Skeletal muscle tissue (tissue), 4 donors: ENCODE measurements around the gene RRP15. TPM values are rescaled to one million over a fixed set of nuclear protein-coding genes. Genes with fewer than 3 reads are reported as not detected.

Experiments used
- H3K27ac ChIP-seq: one replicate; pipeline ENCODE4 v1.7.0; 2013; ENCODE audit warnings: mild to moderate bottlenecking, low read depth, low read length, inconsistent platforms
- H3K27me3 ChIP-seq, 3 donors: one replicate each; pipeline ENCODE4 v1.7.0; 2013; ENCODE audit warnings: low read length in 3 of 3; ENCODE audit not compliant: control insufficient read depth in 3 of 3, insufficient read depth in 3 of 3
- H3K36me3 ChIP-seq, 3 donors: one replicate each; pipeline ENCODE4 v1.7.0; 2013; ENCODE audit warnings: low read length in 3 of 3; ENCODE audit not compliant: control insufficient read depth in 3 of 3, insufficient read depth in 3 of 3
- H3K4me1 ChIP-seq, 3 donors: one replicate each; pipeline ENCODE4 v1.7.0; 2013; ENCODE audit warnings: low read length in 3 of 3, mild to moderate bottlenecking in 3 of 3; ENCODE audit not compliant: control insufficient read depth in 3 of 3, insufficient read depth in 3 of 3
- H3K4me3 ChIP-seq, 3 donors: one replicate each; pipeline ENCODE4 v1.7.0; 2013; ENCODE audit warnings: low read length in 3 of 3
- H3K9ac ChIP-seq, 3 donors: one replicate each; pipeline ENCODE4 v1.7.0; 2013; ENCODE audit warnings: low read length in 3 of 3, mild to moderate bottlenecking in 3 of 3, moderate library complexity in 2 of 3, low read depth in 1 of 3
- H3K9me3 ChIP-seq, 3 donors: one replicate each; pipeline ENCODE4 v1.7.0; 2013; ENCODE audit warnings: low read length in 3 of 3; ENCODE audit not compliant: control insufficient read depth in 3 of 3
- total RNA-seq: library from RNA; depleted of rRNA; stranded (reverse); fragments of >200 nt; gene quantifications from one replicate; pipeline ENCODE4 v1.2.3, GENCODE V29; 2014
- donor health status: Osteomylitis.

RRP15 gene
- total RNA-seq, 1 donor from 2014 or later, result 8.9 TPM

- Histone ChIP-seq H3K9me3 (no peaks in the 10 kb centered on the region), H3K36me3 (no peaks in the 10 kb centered on the region), H3K9ac (peak overlapping the region; percentile 88 to 99 (median 92)), H3K4me3 (peak overlapping the region; percentile 83 to 95 (median 90)), H3K4me1 (peaks cover 5 to 24% (median 23%) of the 10 kb centered on the region in 3 donors), H3K27me3 (no peaks in the 10 kb centered on the region), H3K27ac (peak overlapping the region; percentile 95)
These were observed 61.5 kb downstream of the RRP15 start for GRCh38 chr1:218346391-218347204.

- Histone ChIP-seq H3K9me3 (no peaks in the 10 kb centered on the region), H3K4me3 (peak overlapping the region; percentile 83 to 95 (median 90)), H3K27me3 (no peaks in the 10 kb centered on the region), H3K4me1 (peaks cover 5 to 30% (median 26%) of the 10 kb centered on the region in 3 donors), H3K9ac (peak overlapping the region; percentile 88 to 99 (median 92)), H3K27ac (peak overlapping the region; percentile 95), H3K36me3 (no peaks in the 10 kb centered on the region)
These were observed 62.2 kb downstream of the RRP15 start for GRCh38 chr1:218347336-218347722.

GRCh38 chr1:218347723-218348627 lies 62.9 kb downstream of the RRP15 start:
- Histone ChIP-seq H3K27me3 (no peaks in the 10 kb centered on the region), H3K27ac (peak overlapping the region; percentile 95), H3K9me3 (no peaks in the 10 kb centered on the region), H3K4me3 (peak overlapping the region; percentile 83 to 95 (median 90)), H3K4me1 (peaks cover 6 to 32% (median 29%) of the 10 kb centered on the region in 3 donors), H3K9ac (peak overlapping the region; percentile 88 to 99 (median 92)), H3K36me3 (no peaks in the 10 kb centered on the region)

- no peaks in the 10 kb centered on the region for H3K27me3 ChIP-seq
- H3K9ac ChIP-seq, result peak overlapping the region; percentile 54 to 92 (median 88)
- H3K36me3 ChIP-seq, result no peaks in the 10 kb centered on the region
- H3K27ac ChIP-seq, result peak overlapping the region; percentile 95
- no peaks in the 10 kb centered on the region for H3K9me3 ChIP-seq
- H3K4me3 ChIP-seq, result peak overlapping the region; percentile 83 to 95 (median 90)
- peaks cover 8 to 35% (median 32%) of the 10 kb centered on the region in 3 donors for H3K4me1 ChIP-seq
These were observed 63.6 kb downstream of the RRP15 start for GRCh38 chr1:218348628-218349071.

- Histone ChIP-seq H3K27me3 (no peaks in the 10 kb centered on the region), H3K4me3 (peak overlapping the region; percentile 83 to 95 (median 90)), H3K9ac (peak overlapping the region; percentile 63 to 92 (median 88)), H3K9me3 (no peaks in the 10 kb centered on the region), H3K4me1 (peaks cover 16 to 36% (median 36%) of the 10 kb centered on the region in 3 donors), H3K36me3 (no peaks in the 10 kb centered on the region), H3K27ac (peak overlapping the region; percentile 95)
These were observed 64.4 kb downstream of the RRP15 start for GRCh38 chr1:218349348-218350034.

- Histone ChIP-seq H3K27ac (peak overlapping the region; percentile 95), H3K4me3 (peak overlapping the region; percentile 46 to 95 (median 83)), H3K4me1 (peaks cover 14 to 34% (median 31%) of the 10 kb centered on the region in 3 donors), H3K27me3 (no peaks in the 10 kb centered on the region), H3K36me3 (no peaks in the 10 kb centered on the region), H3K9ac (peak overlapping the region; percentile 47 to 88 (median 63)), H3K9me3 (no peaks in the 10 kb centered on the region)
These were observed 65.0 kb downstream of the RRP15 start for GRCh38 chr1:218350035-218350525.

- Histone ChIP-seq H3K36me3 (no peaks in the 10 kb centered on the region), H3K9me3 (no peaks in the 10 kb centered on the region), H3K4me3 (peak overlapping the region; percentile 56 to 95 (median 59)), H3K9ac (peak overlapping the region; percentile 63 to 78 (median 76)), H3K27ac (peak overlapping the region; percentile 95), H3K27me3 (no peaks in the 10 kb centered on the region), H3K4me1 (peaks cover 19 to 35% (median 26%) of the 10 kb centered on the region in 3 donors)
These were observed 65.7 kb downstream of the RRP15 start for GRCh38 chr1:218350801-218351266.

- Histone ChIP-seq H3K9me3 (no peaks in the 10 kb centered on the region), H3K9ac (peak overlapping the region; percentile 63 to 78 (median 76)), H3K27me3 (no peaks in the 10 kb centered on the region), H3K27ac (peak overlapping the region; percentile 95), H3K4me3 (peak overlapping the region; percentile 56 to 95 (median 59)), H3K36me3 (no peaks in the 10 kb centered on the region), H3K4me1 (peaks cover 20 to 35% (median 26%) of the 10 kb centered on the region in 3 donors)
These were observed 66.4 kb downstream of the RRP15 start for GRCh38 chr1:218351391-218352074.

GRCh38 chr1:218352075-218352438 lies 67.0 kb downstream of the RRP15 start:
- Histone ChIP-seq H3K27me3 (no peaks in the 10 kb centered on the region), H3K9ac (no peak overlapping the region), H3K36me3 (no peaks in the 10 kb centered on the region), H3K27ac (peak overlapping the region; percentile 95), H3K9me3 (no peaks in the 10 kb centered on the region), H3K4me1 (peaks cover 22 to 35% (median 27%) of the 10 kb centered on the region in 3 donors), H3K4me3 (no peak overlapping the region)
